IMR-90 (cell line): ENCODE data around the gene NCAM1. TPM values are rescaled to one million over a fixed set of nuclear protein-coding genes. Genes with fewer than 3 reads are reported as not detected.

Experiments used
- ATAC-seq: fragments of 200-7000 bp; cut with Tn5 transposase; 2 replicates; pipeline ENCODE4 v1.9.1; 2020; ENCODE audit warnings: low read depth, mild to moderate bottlenecking, moderate library complexity
- BruUV-seq: library from RNA; stranded (reverse); fragments of 400-500 nt; replicated peaks from 2 replicates; lab custom pipeline; 2021; lab: Mats Ljungman, UMichigan
- CTCF ChIA-PET: fragments of 300-600 bp; formaldehyde crosslinking; extraction: SDS; loops from one replicate; lab custom pipeline; 2021; ENCODE audit warnings: antibody characterized with exemption; lab: Yijun Ruan, JAX
- POLR2A ChIA-PET: fragments of 300-600 bp; sonication (Branson Sonifier 250); formaldehyde crosslinking; loops from one replicate; lab custom pipeline; 2022; ENCODE audit warnings: antibody characterized with exemption; ENCODE audit not compliant: unreplicated experiment; lab: Charles Lee
- DNase-seq: peaks from one replicate; pipeline ENCODE4 v3.0.0; 2013
- H2AFZ ChIP-seq: replicated peaks from 2 replicates; pipeline ENCODE3; 2013; ENCODE audit warnings: low read length, mild to moderate bottlenecking; ENCODE audit not compliant: poor library complexity
- H2AK5ac ChIP-seq: 2 replicates; pipeline ENCODE4 v1.6.1; 2013; ENCODE audit warnings: low read depth, low read length, inconsistent platforms
- H2AK9ac ChIP-seq: replicated peaks from 2 replicates; pipeline ENCODE3; 2013; ENCODE audit warnings: mild to moderate bottlenecking, low read depth, low read length, moderate library complexity; ENCODE audit not compliant: poor library complexity
- H2BK120ac ChIP-seq: 2 replicates; pipeline ENCODE4 v1.6.1; 2013; ENCODE audit warnings: low read depth, low read length, inconsistent platforms
- H2BK15ac ChIP-seq: 3 replicates; pipeline ENCODE4 v1.6.1; 2013; ENCODE audit warnings: low read depth, low read length, inconsistent platforms
- H2BK20ac ChIP-seq: 2 replicates; pipeline ENCODE4 v1.6.1; 2013; ENCODE audit warnings: low read depth, mild to moderate bottlenecking, inconsistent platforms, low read length, moderate library complexity
- H2BK5ac ChIP-seq: 2 replicates; pipeline ENCODE4 v1.6.1; 2013; ENCODE audit warnings: mild to moderate bottlenecking, low read depth, low read length, inconsistent platforms; ENCODE audit not compliant: poor library complexity, severe bottlenecking
- H3K14ac ChIP-seq: replicated peaks from 2 replicates; pipeline ENCODE4 v1.6.1; 2013; ENCODE audit warnings: low read depth, low read length, inconsistent platforms
- H3K18ac ChIP-seq: 2 replicates; pipeline ENCODE4 v1.6.1; 2013; ENCODE audit warnings: low read depth, low read length, control low read depth
- H3K23ac ChIP-seq: 2 replicates; pipeline ENCODE4 v1.6.1; 2013; ENCODE audit warnings: low read depth, low read length, inconsistent platforms
- H3K27ac ChIP-seq: 2 replicates; pipeline ENCODE4 v1.5.1; 2013; ENCODE audit warnings: mild to moderate bottlenecking, control low read depth, low read length; ENCODE audit not compliant: insufficient read depth
- H3K27me3 ChIP-seq: 2 replicates; pipeline ENCODE4 v1.6.1; 2013; ENCODE audit warnings: low read length; ENCODE audit not compliant: control insufficient read depth, insufficient read depth
- H3K36me3 ChIP-seq: 2 replicates; pipeline ENCODE4 v1.6.1; 2013; ENCODE audit warnings: low read length, mixed read lengths; ENCODE audit not compliant: control insufficient read depth, insufficient read depth
- H3K4ac ChIP-seq: 2 replicates; pipeline ENCODE4 v1.6.1; 2013; ENCODE audit warnings: low read depth, low read length, inconsistent platforms
- H3K4me1 ChIP-seq: 2 replicates; pipeline ENCODE4 v1.6.1; 2013; ENCODE audit warnings: low read length, mixed read lengths; ENCODE audit not compliant: control insufficient read depth, insufficient read depth
- H3K4me2 ChIP-seq: 2 replicates; pipeline ENCODE4 v1.6.1; 2013; ENCODE audit warnings: low read depth, mild to moderate bottlenecking, control low read depth, low read length, moderate library complexity
- H3K4me3 ChIP-seq: 2 replicates; pipeline ENCODE4 v1.5.1; 2013; ENCODE audit warnings: low read depth, mild to moderate bottlenecking, control low read depth, low read length, moderate library complexity; ENCODE audit not compliant: insufficient read depth
- H3K56ac ChIP-seq: 2 replicates; pipeline ENCODE4 v1.6.1; 2013; ENCODE audit warnings: low read length, inconsistent platforms; ENCODE audit not compliant: insufficient read depth; ENCODE audit errors: extremely low read depth
- H3K79me1 ChIP-seq, 2 experiments: 2 replicates each; pipeline ENCODE4 v1.6.1; 2013; ENCODE audit warnings: low read length in 2 of 2, inconsistent platforms in 1 of 2, low read depth in 1 of 2
- H3K9ac ChIP-seq: 2 replicates; pipeline ENCODE4 v1.6.1; 2013; ENCODE audit warnings: low read depth, low read length, control low read depth
- H3K9me1 ChIP-seq: 2 replicates; pipeline ENCODE4 v1.6.1; 2013; ENCODE audit warnings: low read length, inconsistent platforms; ENCODE audit not compliant: insufficient read depth
- H3K9me3 ChIP-seq: 2 replicates; pipeline ENCODE4 v1.6.1; 2013; ENCODE audit warnings: low read length; ENCODE audit not compliant: control insufficient read depth, insufficient read depth
- H4K20me1 ChIP-seq: 2 replicates; pipeline ENCODE4 v1.6.1; 2013; ENCODE audit warnings: low read length, inconsistent platforms; ENCODE audit not compliant: insufficient read depth
- H4K5ac ChIP-seq: 2 replicates; pipeline ENCODE4 v1.6.1; 2013; ENCODE audit warnings: mild to moderate bottlenecking, low read depth, low read length, control low read depth
- H4K8ac ChIP-seq, 2 experiments: 2 replicates each; pipeline ENCODE4 v1.6.1; 2013; ENCODE audit warnings: low read depth in 2 of 2, low read length in 2 of 2, control low read depth in 1 of 2, inconsistent platforms in 1 of 2
- H4K91ac ChIP-seq: 2 replicates; pipeline ENCODE4 v1.6.1; 2013; ENCODE audit warnings: low read depth, low read length, inconsistent platforms; ENCODE audit not compliant: insufficient read depth
- BHLHE40 ChIP-seq: fragments of 150-350 bp; IDR thresholded peaks from 2 replicates; pipeline ENCODE4 v1.6.1; 2016; ENCODE audit warnings: mild to moderate bottlenecking, low read depth, low read length
- CEBPB ChIP-seq: IDR thresholded peaks from 2 replicates; pipeline ENCODE4 v1.6.1; 2012; ENCODE audit warnings: low read depth, low read length, improper control_type of control experiment
- CHD1 ChIP-seq: IDR thresholded peaks from 2 replicates; pipeline ENCODE4 v1.6.1; 2012; ENCODE audit warnings: low read depth, low read length, improper control_type of control experiment
- FOS ChIP-seq: fragments of 150-350 bp; IDR thresholded peaks from 2 replicates; pipeline ENCODE4 v1.6.1; 2016; ENCODE audit warnings: low read depth, low read length
- MAFK ChIP-seq: IDR thresholded peaks from 2 replicates; pipeline ENCODE4 v1.6.1; 2012; ENCODE audit warnings: low read depth, low read length, improper control_type of control experiment
- MAZ ChIP-seq: IDR thresholded peaks from 2 replicates; pipeline ENCODE4 v1.6.1; 2012; ENCODE audit warnings: low read depth, mild to moderate bottlenecking, low read length, improper control_type of control experiment, moderate library complexity, borderline replicate concordance
- MXI1 ChIP-seq: IDR thresholded peaks from 2 replicates; pipeline ENCODE4 v1.6.1; 2012; ENCODE audit warnings: low read depth, mild to moderate bottlenecking, low read length, moderate library complexity, borderline replicate concordance
- NFE2L2 ChIP-seq: fragments of 150-350 bp; IDR thresholded peaks from 2 replicates; pipeline ENCODE4 v1.6.1; 2016; ENCODE audit warnings: low read depth, mild to moderate bottlenecking, low read length
- POLR2A ChIP-seq: IDR thresholded peaks from 2 replicates; pipeline ENCODE4 v1.6.1; 2012; ENCODE audit warnings: mild to moderate bottlenecking, low read depth, low read length
- RAD21 ChIP-seq: IDR thresholded peaks from 2 replicates; pipeline ENCODE4 v1.6.1; 2012; ENCODE audit warnings: low read length, improper control_type of control experiment
- RCOR1 ChIP-seq: IDR thresholded peaks from 2 replicates; pipeline ENCODE4 v1.6.1; 2012; ENCODE audit warnings: mild to moderate bottlenecking, low read length, improper control_type of control experiment; ENCODE audit not compliant: insufficient replicate concordance
- RFX5 ChIP-seq: IDR thresholded peaks from 2 replicates; pipeline ENCODE4 v1.8.0; 2012; ENCODE audit warnings: low read depth, mild to moderate bottlenecking, low read length, moderate library complexity
- SMC3 ChIP-seq: fragments of 150-350 bp; IDR thresholded peaks from 2 replicates; pipeline ENCODE4 v1.6.1; 2016; ENCODE audit warnings: low read depth, mild to moderate bottlenecking, antibody characterized with exemption, low read length, moderate library complexity
- WGBS, 2 experiments: methylation state at CpG; one replicate each; pipeline versions ENCODE4 v1.1.5 to v1.1.7; 2013; ENCODE audit warnings: missing lambda C conversion rate in 2 of 2; ENCODE audit not compliant: insufficient read length in 1 of 2; ENCODE audit errors: extremely low coverage in 2 of 2; 5-methylcytosine and 5-hydroxymethylcytosine counted together
- dilution Hi-C: fragments of 300-500 bp; cut with HindIII; formaldehyde crosslinking; loops from one replicate; pipeline ENCODE4 v1.14.3; 2018; ENCODE audit warnings: low sequenced_read_pairs; ENCODE audit not compliant: unreplicated experiment
- in situ Hi-C: fragments of 300-500 bp; cut with MboI; formaldehyde crosslinking; loops from 3 replicates; pipeline ENCODE4 v1.14.3; 2019; ENCODE audit warnings: low sequenced_read_pairs, inconsistent platforms, mixed read lengths
- intact Hi-C: fragments of 100-400 bp; cut with micrococcal nuclease; formaldehyde crosslinking; loops from 2 replicates; pipeline ENCODE4 v1.10.0; 2022
- polyA plus RNA-seq, 3 experiments: library from polyadenylated mRNA; depleted of rRNA; stranded (reverse); fragments of >200 nt; gene quantifications; 2 replicates each; pipeline ENCODE4 v1.2.3, GENCODE V29; 2012; ENCODE audit warnings: low replicate concordance in 1 of 3
- total RNA-seq: library from RNA; depleted of rRNA; stranded (reverse); fragments of >200 nt; gene quantifications from 2 replicates; pipeline ENCODE4 v1.2.3, GENCODE V29; 2012
- TF ChIP-seq, protein P1 (sequence below): fragments of 150-350 bp; IDR thresholded peaks from 2 replicates; pipeline ENCODE4 v1.6.1; 2017; ENCODE audit warnings: mild to moderate bottlenecking, antibody characterized with exemption, low read length, low read depth
- TF ChIP-seq, protein P2 (sequence below): fragments of 150-350 bp; IDR thresholded peaks from 2 replicates; pipeline ENCODE4 v1.6.1; 2016; ENCODE audit warnings: low read depth, mild to moderate bottlenecking, low read length, moderate library complexity, borderline replicate concordance
- TF ChIP-seq, protein P3 (sequence below): conservative IDR thresholded peaks from 2 replicates; pipeline ENCODE4 v1.5.1; 2012; ENCODE audit warnings: mild to moderate bottlenecking, low read depth, low read length, improper control_type of control experiment

Gene NCAM1
- total and polyA plus RNA-seq, 2 of the 4 experiments (the other 2 are of a cell fraction), result 0.09 to 0.18 TPM

DNA sequence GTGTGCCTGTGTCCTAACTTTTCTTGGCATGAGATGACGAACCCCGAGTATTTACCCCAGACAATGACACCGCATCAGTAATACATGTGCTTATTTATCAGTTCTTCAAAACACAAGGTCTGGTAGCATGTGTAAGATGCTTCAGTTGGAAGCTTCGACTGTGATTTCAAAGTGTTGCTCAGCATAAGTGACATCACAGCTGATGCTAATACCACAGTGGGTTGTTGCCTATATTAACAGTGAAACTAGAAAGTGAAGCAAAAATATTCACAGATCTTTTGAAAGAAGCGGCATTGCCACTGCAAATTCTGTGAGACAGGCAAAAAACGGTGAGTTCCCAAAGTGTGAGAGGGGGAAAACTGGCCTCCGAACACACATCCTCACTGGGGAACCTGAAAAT, 334.8 kb downstream of the NCAM1 start:
- Histone ChIP-seq H2AK9ac (no peak overlapping the region), H4K91ac (no peak overlapping the region), H2BK120ac (no peak overlapping the region), H2BK20ac (no peak overlapping the region), H3K27ac (no peak overlapping the region), H3K9me1 (no peaks in the 10 kb centered on the region), H3K27me3 (peaks cover 6% of the 10 kb centered on the region), H2AFZ (no peak overlapping the region), H3K23ac (no peak overlapping the region), H3K9me3 (no peaks in the 10 kb centered on the region), H3K9ac (no peak overlapping the region), H3K4me2 (no peak overlapping the region), H3K14ac (no peak overlapping the region), H2BK5ac (no peak overlapping the region), H4K20me1 (no peaks in the 10 kb centered on the region), H3K79me1 (no peaks in the 10 kb centered on the region), H4K5ac (no peak overlapping the region), H3K18ac (no peak overlapping the region), H3K4me3 (no peak overlapping the region), H3K36me3 (no peaks in the 10 kb centered on the region), H3K4ac (no peak overlapping the region), H4K8ac (no peak overlapping the region), H2BK15ac (no peak overlapping the region), H3K56ac (no peak overlapping the region), H3K4me1 (no peaks in the 10 kb centered on the region), H2AK5ac (no peak overlapping the region)
- DNase-seq (no peak), ATAC-seq (no peak)
- intact Hi-C loops (no loop called here), dilution Hi-C loops (no loop called here), in situ Hi-C loops (loop anchor here (25.0 kb wide), 1 partner anchor 1184 kb away; no protein-coding TSS in a partner anchor)
- WGBS, 2 experiments, result no CpG with 5 or more reads among the region's 7 CpGs
- POLR2A ChIA-PET, result interaction anchor here (0.5 kb wide), 1 partner anchor 519 kb away, joined by 3 read pairs; no protein-coding TSS in a partner anchor
- CTCF ChIA-PET, result no interaction called here
- no TSS peak for BruUV-seq
- TF ChIP-seq MAZ, result no peak
- TF ChIP-seq CHD1, result no peak
- TF ChIP-seq BHLHE40, result no peak
- TF ChIP-seq SMC3, result no peak
- TF ChIP-seq FOS, result no peak
- TF ChIP-seq NFE2L2, result no peak
- no peak for TF ChIP-seq MXI1
- TF ChIP-seq MAFK, result no peak
- TF ChIP-seq, protein P1, sequence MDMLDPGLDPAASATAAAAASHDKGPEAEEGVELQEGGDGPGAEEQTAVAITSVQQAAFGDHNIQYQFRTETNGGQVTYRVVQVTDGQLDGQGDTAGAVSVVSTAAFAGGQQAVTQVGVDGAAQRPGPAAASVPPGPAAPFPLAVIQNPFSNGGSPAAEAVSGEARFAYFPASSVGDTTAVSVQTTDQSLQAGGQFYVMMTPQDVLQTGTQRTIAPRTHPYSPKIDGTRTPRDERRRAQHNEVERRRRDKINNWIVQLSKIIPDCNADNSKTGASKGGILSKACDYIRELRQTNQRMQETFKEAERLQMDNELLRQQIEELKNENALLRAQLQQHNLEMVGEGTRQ, result no peak
- no peak for TF ChIP-seq POLR2A
- no peak for TF ChIP-seq CEBPB
- TF ChIP-seq, protein P2, sequence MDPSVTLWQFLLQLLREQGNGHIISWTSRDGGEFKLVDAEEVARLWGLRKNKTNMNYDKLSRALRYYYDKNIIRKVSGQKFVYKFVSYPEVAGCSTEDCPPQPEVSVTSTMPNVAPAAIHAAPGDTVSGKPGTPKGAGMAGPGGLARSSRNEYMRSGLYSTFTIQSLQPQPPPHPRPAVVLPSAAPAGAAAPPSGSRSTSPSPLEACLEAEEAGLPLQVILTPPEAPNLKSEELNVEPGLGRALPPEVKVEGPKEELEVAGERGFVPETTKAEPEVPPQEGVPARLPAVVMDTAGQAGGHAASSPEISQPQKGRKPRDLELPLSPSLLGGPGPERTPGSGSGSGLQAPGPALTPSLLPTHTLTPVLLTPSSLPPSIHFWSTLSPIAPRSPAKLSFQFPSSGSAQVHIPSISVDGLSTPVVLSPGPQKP, result no peak
- TF ChIP-seq RAD21, result no peak
- TF ChIP-seq RCOR1, result no peak
- TF ChIP-seq, protein P3, sequence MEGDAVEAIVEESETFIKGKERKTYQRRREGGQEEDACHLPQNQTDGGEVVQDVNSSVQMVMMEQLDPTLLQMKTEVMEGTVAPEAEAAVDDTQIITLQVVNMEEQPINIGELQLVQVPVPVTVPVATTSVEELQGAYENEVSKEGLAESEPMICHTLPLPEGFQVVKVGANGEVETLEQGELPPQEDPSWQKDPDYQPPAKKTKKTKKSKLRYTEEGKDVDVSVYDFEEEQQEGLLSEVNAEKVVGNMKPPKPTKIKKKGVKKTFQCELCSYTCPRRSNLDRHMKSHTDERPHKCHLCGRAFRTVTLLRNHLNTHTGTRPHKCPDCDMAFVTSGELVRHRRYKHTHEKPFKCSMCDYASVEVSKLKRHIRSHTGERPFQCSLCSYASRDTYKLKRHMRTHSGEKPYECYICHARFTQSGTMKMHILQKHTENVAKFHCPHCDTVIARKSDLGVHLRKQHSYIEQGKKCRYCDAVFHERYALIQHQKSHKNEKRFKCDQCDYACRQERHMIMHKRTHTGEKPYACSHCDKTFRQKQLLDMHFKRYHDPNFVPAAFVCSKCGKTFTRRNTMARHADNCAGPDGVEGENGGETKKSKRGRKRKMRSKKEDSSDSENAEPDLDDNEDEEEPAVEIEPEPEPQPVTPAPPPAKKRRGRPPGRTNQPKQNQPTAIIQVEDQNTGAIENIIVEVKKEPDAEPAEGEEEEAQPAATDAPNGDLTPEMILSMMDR, result no peak
- no peak for TF ChIP-seq RFX5
